ENCODE results near the gene ILK.
A peak's percentile ranks its signal among the peaks of the same experiment; 100 is the strongest.

Gene ILK

GRCh38 chr11:6622261-6623171 lies 18.9 kb downstream of the ILK start:
- no peak for DNase-seq

- DNase-seq: no peak
Observed at GRCh38 chr11:6623391-6624363, 20.1 kb downstream of the ILK start.

GRCh38 chr11:6625156-6625831 lies 21.7 kb downstream of the ILK start:
- DNase-seq: no peak

GRCh38 chr11:6625832-6626420 lies 22.4 kb downstream of the ILK start:
- no peak for DNase-seq

GRCh38 chr11:6626971-6627761 lies 23.6 kb downstream of the ILK start:
- DNase-seq: no peak

- no peak for DNase-seq
Observed at GRCh38 chr11:6627762-6628241, 24.2 kb downstream of the ILK start.

- DNase-seq: no peak
Observed at GRCh38 chr11:6628526-6628925, 25.0 kb downstream of the ILK start.

GRCh38 chr11:6629573-6629891 lies 26.0 kb downstream of the ILK start:
- DNase-seq: no peak

- DNase-seq: no peak
Observed at GRCh38 chr11:6629892-6630631, 26.5 kb downstream of the ILK start.

GRCh38 chr11:6630632-6631291 lies 27.2 kb downstream of the ILK start:
- DNase-seq: no peak

GRCh38 chr11:6631361-6631890 lies 27.9 kb downstream of the ILK start:
- no peak for DNase-seq

- DNase-seq: no peak
Observed at GRCh38 chr11:6632116-6633073, 28.8 kb downstream of the ILK start.

- DNase-seq: no peak
Observed at GRCh38 chr11:6633422-6634408, 30.1 kb downstream of the ILK start.

GRCh38 chr11:6634534-6634933 lies 31.0 kb downstream of the ILK start:
- DNase-seq: no peak

- DNase-seq: peak; percentile 71 to 88 (median 80)
Observed at GRCh38 chr11:6635082-6635932, 31.7 kb downstream of the ILK start.

GRCh38 chr11:6636480-6636879 lies 32.9 kb downstream of the ILK start:
- DNase-seq: no peak
